SK-N-SH (cell line): ENCODE measurements around the gene CENPT. TPM values are rescaled to one million over a fixed set of nuclear protein-coding genes. Genes with fewer than 3 reads are reported as not detected.

Experiments used
- CTCF ChIA-PET: fragments of 300-600, 350-600 bp; formaldehyde crosslinking; extraction: SDS; loops from one replicate; lab custom pipeline; 2021; lab: Yijun Ruan, JAX
- POLR2A ChIA-PET: fragments of 350-600 bp; sonication (Branson Sonifier 250); formaldehyde crosslinking; extraction: SDS; loops from one replicate; lab custom pipeline; 2020; ENCODE audit warnings: antibody characterized with exemption, inconsistent platforms; lab: Yijun Ruan, JAX
- DNase-seq: peaks from one replicate; pipeline ENCODE4 v3.0.0; 2012
- H2AFZ ChIP-seq: fragments of 200-600 bp; sonication (generic); 2 replicates; pipeline ENCODE4 v1.8.1; 2016; ENCODE audit warnings: antibody characterized with exemption, mild to moderate bottlenecking, low read depth
- H3F3A ChIP-seq: fragments of 200-600 bp; sonication (generic); replicated peaks from 2 replicates; pipeline ENCODE3; 2016; ENCODE audit warnings: antibody characterized with exemption, mild to moderate bottlenecking; ENCODE audit not compliant: insufficient read depth
- H3K27ac ChIP-seq, 2 experiments: fragments of 200-500 bp in 1 of 2; fragments of 200-600 bp in 1 of 2; sonication (Bioruptor generic) in 1 of 2; sonication (generic), shearing (Covaris generic) in 1 of 2; 2 replicates each; pipeline versions ENCODE4 v1.5.1 to v1.6.1; 2014 to 2016; ENCODE audit warnings: low read depth in 2 of 2, inconsistent platforms in 1 of 2, low read length in 1 of 2, mild to moderate bottlenecking in 1 of 2, mixed read lengths in 1 of 2
- H3K27me3 ChIP-seq: fragments of 200-600 bp; sonication (generic), shearing (Covaris generic); 2 replicates; pipeline ENCODE4 v1.6.1; 2016; ENCODE audit warnings: mixed run types; ENCODE audit not compliant: insufficient read depth
- H3K36me3 ChIP-seq, 2 experiments: fragments of 200-500 bp in 1 of 2; fragments of 200-600 bp in 1 of 2; sonication (Bioruptor generic) in 1 of 2; sonication (generic) in 1 of 2; replicated peaks in 1 of 2; 2 replicates each; pipeline versions ENCODE3 to v1.5.1; 2014 to 2016; ENCODE audit warnings: low read length in 1 of 2, mild to moderate bottlenecking in 1 of 2; ENCODE audit not compliant: insufficient read depth in 2 of 2, control insufficient read depth in 1 of 2
- H3K4me1 ChIP-seq, 2 experiments: fragments of 200-500 bp in 1 of 2; fragments of 200-600 bp in 1 of 2; sonication (Bioruptor generic) in 1 of 2; sonication (generic), shearing (Covaris generic) in 1 of 2; 2 replicates each; pipeline versions ENCODE4 v1.5.1 to v1.6.1; 2014 to 2016; ENCODE audit warnings: low read depth in 1 of 2, low read length in 1 of 2, mixed run types in 1 of 2; ENCODE audit not compliant: insufficient read depth in 2 of 2, control insufficient read depth in 1 of 2
- H3K4me2 ChIP-seq: fragments of 200-600 bp; sonication (generic), shearing (Covaris generic); 2 replicates; pipeline ENCODE4 v1.6.1; 2017; ENCODE audit warnings: mixed run types
- H3K4me3 ChIP-seq, 2 experiments: fragments of 200-500 bp in 1 of 2; fragments of 200-600 bp in 1 of 2; sonication (Bioruptor generic) in 1 of 2; sonication (generic), shearing (Covaris generic) in 1 of 2; 2 replicates each; pipeline versions ENCODE4 v1.5.1 to v1.8.1; 2014 to 2016; ENCODE audit warnings: low read depth in 2 of 2, inconsistent platforms in 1 of 2, low read length in 1 of 2, mild to moderate bottlenecking in 1 of 2, mixed read lengths in 1 of 2, moderate library complexity in 1 of 2
- H3K79me2 ChIP-seq: fragments of 200-600 bp; sonication (generic); 2 replicates; pipeline ENCODE4 v1.8.1; 2017; ENCODE audit warnings: mild to moderate bottlenecking; ENCODE audit not compliant: insufficient read depth
- H3K9ac ChIP-seq: fragments of 200-600 bp; sonication (generic); 2 replicates; pipeline ENCODE4 v1.6.1; 2017; ENCODE audit warnings: mixed run types
- H3K9me2 ChIP-seq: fragments of 200-600 bp; sonication (generic); 2 replicates; pipeline ENCODE4 v1.6.1; 2017; ENCODE audit warnings: mixed run types
- H3K9me3 ChIP-seq: fragments of 200-600 bp; sonication (generic); 2 replicates; pipeline ENCODE4 v1.6.1; 2017; ENCODE audit warnings: mixed run types, mild to moderate bottlenecking, moderate library complexity
- H4K20me1 ChIP-seq: fragments of 200-600 bp; sonication (generic); 2 replicates; pipeline ENCODE4 v1.6.1; 2017; ENCODE audit warnings: mild to moderate bottlenecking, mixed run types; ENCODE audit not compliant: insufficient read depth
- CHD2 ChIP-seq: fragments of 150-350 bp; IDR thresholded peaks from 2 replicates; pipeline ENCODE4 v1.6.1; 2018; ENCODE audit warnings: low read length; ENCODE audit not compliant: partially characterized antibody
- EP300 ChIP-seq, 2 experiments: IDR thresholded peaks; 2 replicates each; pipeline versions ENCODE4 v1.4.0 to v1.6.1; 2012; ENCODE audit warnings: borderline replicate concordance in 1 of 2, low read depth in 1 of 2, low read length in 1 of 2
- FOSL2 ChIP-seq: IDR thresholded peaks from 2 replicates; pipeline ENCODE4 v1.4.0; 2012; ENCODE audit warnings: low read depth, mild to moderate bottlenecking, moderate library complexity, borderline replicate concordance
- GATA2 ChIP-seq: sonication (generic); formaldehyde crosslinking; IDR thresholded peaks from 2 replicates; pipeline ENCODE4 v1.5.0; 2020; ENCODE audit warnings: mild to moderate bottlenecking, missing genetic modification reagents
- JUND ChIP-seq: IDR thresholded peaks from 2 replicates; pipeline ENCODE4 v1.4.0; 2012
- MEF2A ChIP-seq: IDR thresholded peaks from 2 replicates; pipeline ENCODE4 v1.4.0; 2012; ENCODE audit warnings: low read depth, borderline replicate concordance
- MXI1 ChIP-seq: IDR thresholded peaks from 2 replicates; pipeline ENCODE4 v1.6.1; 2012; ENCODE audit warnings: mild to moderate bottlenecking, low read depth, low read length, improper control_type of control experiment
- NFIC ChIP-seq: IDR thresholded peaks from 2 replicates; pipeline ENCODE4 v1.4.0; 2012; ENCODE audit warnings: borderline replicate concordance
- POLR2AphosphoS5 ChIP-seq: IDR thresholded peaks from 2 replicates; pipeline ENCODE4 v1.6.1; 2012; ENCODE audit warnings: low read depth, low read length
- RAD21 ChIP-seq: IDR thresholded peaks from 2 replicates; pipeline ENCODE4 v1.6.1; 2012; ENCODE audit warnings: mild to moderate bottlenecking, low read length
- RCOR1 ChIP-seq: fragments of 150-350 bp; IDR thresholded peaks from 2 replicates; pipeline ENCODE4 v1.6.1; 2017; ENCODE audit warnings: antibody characterized with exemption, low read length
- RFX5 ChIP-seq: IDR thresholded peaks from 2 replicates; pipeline ENCODE4 v1.6.1; 2012; ENCODE audit warnings: mild to moderate bottlenecking, improper control_type of control experiment, low read length
- SMC3 ChIP-seq: IDR thresholded peaks from 2 replicates; pipeline ENCODE4 v1.6.1; 2012; ENCODE audit warnings: low read depth, low read length, improper control_type of control experiment
- TAF1 ChIP-seq: IDR thresholded peaks from 2 replicates; pipeline ENCODE4 v1.6.1; 2012; ENCODE audit warnings: low read depth, mild to moderate bottlenecking, low read length, moderate library complexity, borderline replicate concordance
- TEAD4 ChIP-seq: IDR thresholded peaks from 2 replicates; pipeline ENCODE4 v1.4.0; 2012; ENCODE audit warnings: mild to moderate bottlenecking, borderline replicate concordance; ENCODE audit not compliant: insufficient read depth
- YY1 ChIP-seq: IDR thresholded peaks from 2 replicates; pipeline ENCODE4 v1.4.0; 2012; ENCODE audit warnings: low read depth, mild to moderate bottlenecking
- WGBS: methylation state at CpG from one replicate; pipeline ENCODE4 v1.1.6; 2017; ENCODE audit warnings: low lambda C conversion rate; 5-methylcytosine and 5-hydroxymethylcytosine counted together
- polyA plus RNA-seq, 3 experiments: library from polyadenylated mRNA; depleted of rRNA; stranded (reverse); fragments of >200 nt; gene quantifications; 2 replicates each; pipeline ENCODE4 v1.2.3, GENCODE V29; 2012
- TF ChIP-seq, protein P1 (sequence below): IDR thresholded peaks from 2 replicates; pipeline ENCODE4; 2012
- TF ChIP-seq, protein P2 (sequence below): IDR thresholded peaks from 2 replicates; pipeline ENCODE4 v1.4.0; 2012; ENCODE audit warnings: low read depth, borderline replicate concordance
- TF ChIP-seq, protein P3 (sequence below): fragments of 200-600 bp; sonication (generic); IDR thresholded peaks from 2 replicates; pipeline ENCODE4 v1.6.1; 2017; ENCODE audit warnings: antibody characterized with exemption, mild to moderate bottlenecking, moderate library complexity
- TF ChIP-seq, protein P4 (sequence below): fragments of 150-350 bp; IDR thresholded peaks from 2 replicates; pipeline ENCODE4 v1.6.1; 2017; ENCODE audit warnings: antibody characterized with exemption, low read length, low read depth, borderline replicate concordance

The CENPT gene
- polyA plus RNA-seq, 1 of the 3 experiments (the other 2 are of a cell fraction) = 48.6 TPM

DNA sequence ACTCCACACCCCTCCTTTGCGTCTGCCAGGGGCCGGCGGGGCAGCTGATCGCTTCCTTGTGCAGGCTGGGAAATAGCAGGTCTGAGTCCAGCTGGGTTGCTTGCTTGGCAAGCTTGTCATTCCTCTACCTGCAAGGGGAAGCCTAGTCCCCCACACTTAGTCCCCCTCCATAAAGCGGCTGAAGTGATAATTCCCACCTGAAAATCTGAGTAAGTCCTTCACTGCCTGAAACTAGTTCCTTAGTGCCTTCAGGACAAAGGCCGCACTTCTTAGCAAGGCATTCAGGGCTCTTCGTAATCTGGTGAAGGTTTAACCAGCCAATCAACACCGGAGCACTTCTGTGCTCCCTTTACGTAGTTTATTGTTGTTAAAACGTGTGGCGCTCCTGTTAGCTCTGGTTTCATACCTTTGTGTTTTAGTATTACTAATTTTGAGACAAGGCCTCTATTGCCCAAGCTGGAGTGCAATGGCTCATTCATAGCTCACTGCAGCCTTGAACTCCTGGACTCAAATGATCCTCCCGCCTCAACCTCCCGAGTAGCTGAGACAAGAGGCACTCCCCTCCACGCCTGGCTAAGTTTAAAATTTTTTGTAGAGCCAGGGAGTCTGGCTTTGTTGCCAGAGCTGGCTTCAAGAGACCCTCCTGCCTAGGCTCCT lies 46.4 kb upstream of the CENPT start:
- no peak for DNase-seq
- CTCF ChIA-PET = interaction anchor here (1.0 to 22.4 kb wide), 6 partner anchors 10 to 147 kb away, joined by 3 to 564 read pairs (median 4); partner anchors contain the start of genes CTRL, LCAT, NRN1L and NUTF2
- TF ChIP-seq, protein P1, sequence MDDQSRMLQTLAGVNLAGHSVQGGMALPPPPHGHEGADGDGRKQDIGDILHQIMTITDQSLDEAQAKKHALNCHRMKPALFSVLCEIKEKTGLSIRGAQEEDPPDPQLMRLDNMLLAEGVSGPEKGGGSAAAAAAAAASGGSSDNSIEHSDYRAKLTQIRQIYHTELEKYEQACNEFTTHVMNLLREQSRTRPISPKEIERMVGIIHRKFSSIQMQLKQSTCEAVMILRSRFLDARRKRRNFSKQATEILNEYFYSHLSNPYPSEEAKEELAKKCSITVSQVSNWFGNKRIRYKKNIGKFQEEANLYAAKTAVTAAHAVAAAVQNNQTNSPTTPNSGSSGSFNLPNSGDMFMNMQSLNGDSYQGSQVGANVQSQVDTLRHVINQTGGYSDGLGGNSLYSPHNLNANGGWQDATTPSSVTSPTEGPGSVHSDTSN = no peak
- TF ChIP-seq SMC3 (no peak), TEAD4 (no peak), MXI1 (no peak), YY1 (no peak), TAF1 (no peak), POLR2AphosphoS5 (no peak), JUND (no peak), CHD2 (no peak), MEF2A (no peak), EP300 (IDR thresholded peaks at IDR 0.05; ENCODE audit: borderline replicate concordance in 1 of 2, low read depth in 1 of 2, low read length in 1 of 2) (no peak), RAD21 (no peak), RCOR1 (no peak), FOSL2 (no peak), RFX5 (no peak), NFIC (no peak), GATA2 (CRISPR knock-in tag) (no peak)
- TF ChIP-seq, protein P2, sequence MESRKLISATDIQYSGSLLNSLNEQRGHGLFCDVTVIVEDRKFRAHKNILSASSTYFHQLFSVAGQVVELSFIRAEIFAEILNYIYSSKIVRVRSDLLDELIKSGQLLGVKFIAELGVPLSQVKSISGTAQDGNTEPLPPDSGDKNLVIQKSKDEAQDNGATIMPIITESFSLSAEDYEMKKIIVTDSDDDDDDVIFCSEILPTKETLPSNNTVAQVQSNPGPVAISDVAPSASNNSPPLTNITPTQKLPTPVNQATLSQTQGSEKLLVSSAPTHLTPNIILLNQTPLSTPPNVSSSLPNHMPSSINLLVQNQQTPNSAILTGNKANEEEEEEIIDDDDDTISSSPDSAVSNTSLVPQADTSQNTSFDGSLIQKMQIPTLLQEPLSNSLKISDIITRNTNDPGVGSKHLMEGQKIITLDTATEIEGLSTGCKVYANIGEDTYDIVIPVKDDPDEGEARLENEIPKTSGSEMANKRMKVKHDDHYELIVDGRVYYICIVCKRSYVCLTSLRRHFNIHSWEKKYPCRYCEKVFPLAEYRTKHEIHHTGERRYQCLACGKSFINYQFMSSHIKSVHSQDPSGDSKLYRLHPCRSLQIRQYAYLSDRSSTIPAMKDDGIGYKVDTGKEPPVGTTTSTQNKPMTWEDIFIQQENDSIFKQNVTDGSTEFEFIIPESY = no peak
- TF ChIP-seq, protein P3, sequence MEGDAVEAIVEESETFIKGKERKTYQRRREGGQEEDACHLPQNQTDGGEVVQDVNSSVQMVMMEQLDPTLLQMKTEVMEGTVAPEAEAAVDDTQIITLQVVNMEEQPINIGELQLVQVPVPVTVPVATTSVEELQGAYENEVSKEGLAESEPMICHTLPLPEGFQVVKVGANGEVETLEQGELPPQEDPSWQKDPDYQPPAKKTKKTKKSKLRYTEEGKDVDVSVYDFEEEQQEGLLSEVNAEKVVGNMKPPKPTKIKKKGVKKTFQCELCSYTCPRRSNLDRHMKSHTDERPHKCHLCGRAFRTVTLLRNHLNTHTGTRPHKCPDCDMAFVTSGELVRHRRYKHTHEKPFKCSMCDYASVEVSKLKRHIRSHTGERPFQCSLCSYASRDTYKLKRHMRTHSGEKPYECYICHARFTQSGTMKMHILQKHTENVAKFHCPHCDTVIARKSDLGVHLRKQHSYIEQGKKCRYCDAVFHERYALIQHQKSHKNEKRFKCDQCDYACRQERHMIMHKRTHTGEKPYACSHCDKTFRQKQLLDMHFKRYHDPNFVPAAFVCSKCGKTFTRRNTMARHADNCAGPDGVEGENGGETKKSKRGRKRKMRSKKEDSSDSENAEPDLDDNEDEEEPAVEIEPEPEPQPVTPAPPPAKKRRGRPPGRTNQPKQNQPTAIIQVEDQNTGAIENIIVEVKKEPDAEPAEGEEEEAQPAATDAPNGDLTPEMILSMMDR = no peak
- TF ChIP-seq, protein P4, sequence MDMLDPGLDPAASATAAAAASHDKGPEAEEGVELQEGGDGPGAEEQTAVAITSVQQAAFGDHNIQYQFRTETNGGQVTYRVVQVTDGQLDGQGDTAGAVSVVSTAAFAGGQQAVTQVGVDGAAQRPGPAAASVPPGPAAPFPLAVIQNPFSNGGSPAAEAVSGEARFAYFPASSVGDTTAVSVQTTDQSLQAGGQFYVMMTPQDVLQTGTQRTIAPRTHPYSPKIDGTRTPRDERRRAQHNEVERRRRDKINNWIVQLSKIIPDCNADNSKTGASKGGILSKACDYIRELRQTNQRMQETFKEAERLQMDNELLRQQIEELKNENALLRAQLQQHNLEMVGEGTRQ = no peak
- Histone ChIP-seq H3K79me2 (peaks cover 56% of the 10 kb centered on the region), H3K4me3 (peak overlapping the region; percentile 80 to 97), H3K9me3 (no peaks in the 10 kb centered on the region), H3K9me2 (no peaks in the 10 kb centered on the region), H3K27ac (peak overlapping the region; percentile 68 to 69), H3K9ac (peak overlapping the region; percentile 99), H3F3A (no peaks in the 10 kb centered on the region), H3K36me3 (no peaks in the 10 kb centered on the region), H3K4me2 (peak overlapping the region; percentile 93), H2AFZ (peak overlapping the region; percentile 82; the same call in 1 of the 2 replicates), H3K4me1 (peaks cover 10 to 11% of the 10 kb centered on the region in 2 experiments; a peak in 2 of 4 replicates), H3K27me3 (no peaks in the 10 kb centered on the region), H4K20me1 (peaks cover 6% of the 10 kb centered on the region; the same call in 1 of the 2 replicates)
- WGBS = 30% methylated on average over 12 of the region's 14 CpGs
- POLR2A ChIA-PET = no interaction called here
